HEK293 (cell line): Measurements from ENCODE around the gene BPNT1.

Experiments
- BCL11A ChIP-seq: fragments of 450-650 bp; formaldehyde crosslinking; IDR thresholded peaks from 2 replicates; pipeline ENCODE4 v1.5.1; 2016; ENCODE audit warnings: low read depth, missing biosample characterization, missing genetic modification characterization
- PRDM1 ChIP-seq: fragments of 450-650 bp; formaldehyde crosslinking; IDR thresholded peaks from 2 replicates; pipeline ENCODE4; 2016; ENCODE audit warnings: missing biosample characterization, missing genetic modification characterization
- SP2 ChIP-seq: fragments of 450-650 bp; formaldehyde crosslinking; IDR thresholded peaks from 2 replicates; pipeline ENCODE4 v1.5.1; 2016; ENCODE audit warnings: missing biosample characterization, missing genetic modification characterization
- SP3 ChIP-seq: fragments of 450-650 bp; formaldehyde crosslinking; IDR thresholded peaks from 2 replicates; pipeline ENCODE4 v1.5.1; 2016; ENCODE audit warnings: missing biosample characterization, missing genetic modification characterization
- SP7 ChIP-seq: fragments of 450-650 bp; formaldehyde crosslinking; IDR thresholded peaks from 2 replicates; pipeline ENCODE4 v1.5.1; 2016; ENCODE audit warnings: missing biosample characterization, missing genetic modification characterization
- WT1 ChIP-seq: fragments of 450-650 bp; formaldehyde crosslinking; IDR thresholded peaks from 2 replicates; pipeline ENCODE4 v1.5.1; 2016; ENCODE audit warnings: missing biosample characterization, missing genetic modification characterization
- ZNF121 ChIP-seq: fragments of 450-650 bp; formaldehyde crosslinking; IDR thresholded peaks from 2 replicates; pipeline ENCODE4 v1.5.1; 2016; ENCODE audit warnings: missing biosample characterization, missing genetic modification characterization
- ZNF133 ChIP-seq: fragments of 450-650 bp; formaldehyde crosslinking; IDR thresholded peaks from 2 replicates; pipeline ENCODE4 v1.5.1; 2016; ENCODE audit warnings: missing biosample characterization, missing genetic modification characterization
- ZNF248 ChIP-seq: fragments of 450-650 bp; formaldehyde crosslinking; IDR thresholded peaks from 2 replicates; pipeline ENCODE4 v1.5.1; 2017; ENCODE audit warnings: missing biosample characterization, missing genetic modification characterization
- ZNF350 ChIP-seq: fragments of 450-650 bp; formaldehyde crosslinking; IDR thresholded peaks from 2 replicates; pipeline ENCODE4 v1.5.0; 2017; ENCODE audit warnings: missing biosample characterization, mild to moderate bottlenecking, missing genetic modification characterization
- ZNF423 ChIP-seq: fragments of 450-650 bp; formaldehyde crosslinking; IDR thresholded peaks from 2 replicates; pipeline ENCODE4 v1.5.1; 2016; ENCODE audit warnings: missing biosample characterization, missing genetic modification characterization
- ZNF426 ChIP-seq: fragments of 450-650 bp; formaldehyde crosslinking; IDR thresholded peaks from 2 replicates; pipeline ENCODE4 v1.5.1; 2017; ENCODE audit warnings: missing biosample characterization, missing genetic modification characterization, mild to moderate bottlenecking, inconsistent platforms, moderate library complexity
- ZNF48 ChIP-seq: fragments of 450-650 bp; formaldehyde crosslinking; IDR thresholded peaks from 2 replicates; pipeline ENCODE4 v1.5.1; 2016; ENCODE audit warnings: missing biosample characterization, missing genetic modification characterization
- ZNF501 ChIP-seq: fragments of 450-650 bp; formaldehyde crosslinking; IDR thresholded peaks from 2 replicates; pipeline ENCODE4 v1.5.1; 2016; ENCODE audit warnings: missing biosample characterization, missing genetic modification characterization
- ZXDB ChIP-seq: fragments of 450-650 bp; formaldehyde crosslinking; IDR thresholded peaks from 2 replicates; pipeline ENCODE4 v1.5.1; 2016; ENCODE audit warnings: missing biosample characterization, missing genetic modification characterization
- TF ChIP-seq, protein P1 (sequence below): fragments of 450-650 bp; formaldehyde crosslinking; IDR thresholded peaks from 2 replicates; pipeline ENCODE4 v1.5.1; 2016; ENCODE audit warnings: missing biosample characterization, missing genetic modification characterization
- TF ChIP-seq, protein P2 (sequence below): fragments of 450-650 bp; IDR thresholded peaks from 2 replicates; pipeline ENCODE4 v1.5.1; 2018; ENCODE audit warnings: missing biosample characterization, missing genetic modification characterization
- TF ChIP-seq, protein P3 (sequence below): fragments of 450-650 bp; formaldehyde crosslinking; conservative IDR thresholded peaks from 2 replicates; pipeline ENCODE4 v1.5.1; 2016; ENCODE audit warnings: low read depth, missing biosample characterization, missing genetic modification characterization
- TF ChIP-seq, protein P4 (sequence below): fragments of 450-650 bp; formaldehyde crosslinking; IDR thresholded peaks from 2 replicates; pipeline ENCODE4 v1.5.1; 2016; ENCODE audit warnings: missing biosample characterization, missing genetic modification characterization

The BPNT1 gene

DNA sequence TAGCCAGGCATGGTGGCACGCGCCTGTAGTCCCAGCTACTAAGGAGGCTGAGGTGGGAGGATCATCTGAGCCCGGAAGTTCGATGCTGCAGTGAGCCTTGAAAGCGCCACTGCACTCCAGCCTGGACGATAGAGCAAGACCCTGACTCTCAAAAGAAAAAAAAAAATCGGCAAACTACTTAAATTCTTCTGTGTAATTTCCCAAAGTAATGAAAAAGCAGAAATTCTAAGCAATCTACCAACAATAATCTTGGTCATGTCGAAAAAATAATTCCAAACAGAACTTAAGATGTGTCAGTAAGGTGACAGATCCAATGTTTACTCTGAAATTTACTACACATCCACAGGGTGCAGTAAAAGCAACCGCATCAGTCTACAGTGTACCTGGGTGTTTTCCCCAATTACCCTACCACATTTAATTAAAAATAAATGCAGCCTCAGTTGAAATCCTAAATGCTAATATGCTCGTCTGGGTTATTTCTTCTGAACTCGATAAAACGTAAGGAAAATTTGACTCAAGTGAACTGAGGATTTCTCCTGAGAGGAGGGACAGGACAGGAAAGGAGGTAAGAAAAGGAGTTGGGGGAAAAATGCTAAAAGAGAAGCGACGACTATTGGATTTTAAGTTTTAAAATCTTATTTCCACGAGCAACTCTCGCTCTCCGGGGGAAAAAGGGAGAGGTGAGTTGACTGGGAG lies 44.1 kb downstream of the BPNT1 start (continued):
- TF ChIP-seq ZXDB (tag by site-specific recombination) (0 out of 2 replicates have a peak, but pooled peaks have one; percentile 11), SP7 (tag by site-specific recombination) (0 out of 2 replicates have a peak, but pooled peaks have one; percentile 22), ZNF501 (tag by site-specific recombination) (no peak), ZNF426 (tag by site-specific recombination) (no peak), ZNF350 (tag by site-specific recombination) (no peak), ZNF133 (tag by site-specific recombination) (no peak), ZNF48 (tag by site-specific recombination) (no peak), WT1 (tag by site-specific recombination) (peak; percentile 50; the same call in 1 of the 2 replicates), ZNF423 (no peak), PRDM1 (tag by site-specific recombination) (no peak), SP2 (peak; percentile 36), BCL11A (no peak), ZNF121 (peak; percentile 95), ZNF248 (tag by site-specific recombination) (no peak), SP3 (tag by site-specific recombination) (no peak)
- TF ChIP-seq, protein P1, sequence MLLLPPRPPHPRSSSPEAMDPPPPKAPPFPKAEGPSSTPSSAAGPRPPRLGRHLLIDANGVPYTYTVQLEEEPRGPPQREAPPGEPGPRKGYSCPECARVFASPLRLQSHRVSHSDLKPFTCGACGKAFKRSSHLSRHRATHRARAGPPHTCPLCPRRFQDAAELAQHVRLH (tag by site-specific recombination): 0 out of 2 replicates have a peak, but pooled peaks have one; percentile 18
- TF ChIP-seq, protein P2, sequence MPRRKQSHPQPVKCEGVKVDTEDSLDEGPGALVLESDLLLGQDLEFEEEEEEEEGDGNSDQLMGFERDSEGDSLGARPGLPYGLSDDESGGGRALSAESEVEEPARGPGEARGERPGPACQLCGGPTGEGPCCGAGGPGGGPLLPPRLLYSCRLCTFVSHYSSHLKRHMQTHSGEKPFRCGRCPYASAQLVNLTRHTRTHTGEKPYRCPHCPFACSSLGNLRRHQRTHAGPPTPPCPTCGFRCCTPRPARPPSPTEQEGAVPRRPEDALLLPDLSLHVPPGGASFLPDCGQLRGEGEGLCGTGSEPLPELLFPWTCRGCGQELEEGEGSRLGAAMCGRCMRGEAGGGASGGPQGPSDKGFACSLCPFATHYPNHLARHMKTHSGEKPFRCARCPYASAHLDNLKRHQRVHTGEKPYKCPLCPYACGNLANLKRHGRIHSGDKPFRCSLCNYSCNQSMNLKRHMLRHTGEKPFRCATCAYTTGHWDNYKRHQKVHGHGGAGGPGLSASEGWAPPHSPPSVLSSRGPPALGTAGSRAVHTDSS (tag by site-specific recombination): no peak
- TF ChIP-seq, protein P3, sequence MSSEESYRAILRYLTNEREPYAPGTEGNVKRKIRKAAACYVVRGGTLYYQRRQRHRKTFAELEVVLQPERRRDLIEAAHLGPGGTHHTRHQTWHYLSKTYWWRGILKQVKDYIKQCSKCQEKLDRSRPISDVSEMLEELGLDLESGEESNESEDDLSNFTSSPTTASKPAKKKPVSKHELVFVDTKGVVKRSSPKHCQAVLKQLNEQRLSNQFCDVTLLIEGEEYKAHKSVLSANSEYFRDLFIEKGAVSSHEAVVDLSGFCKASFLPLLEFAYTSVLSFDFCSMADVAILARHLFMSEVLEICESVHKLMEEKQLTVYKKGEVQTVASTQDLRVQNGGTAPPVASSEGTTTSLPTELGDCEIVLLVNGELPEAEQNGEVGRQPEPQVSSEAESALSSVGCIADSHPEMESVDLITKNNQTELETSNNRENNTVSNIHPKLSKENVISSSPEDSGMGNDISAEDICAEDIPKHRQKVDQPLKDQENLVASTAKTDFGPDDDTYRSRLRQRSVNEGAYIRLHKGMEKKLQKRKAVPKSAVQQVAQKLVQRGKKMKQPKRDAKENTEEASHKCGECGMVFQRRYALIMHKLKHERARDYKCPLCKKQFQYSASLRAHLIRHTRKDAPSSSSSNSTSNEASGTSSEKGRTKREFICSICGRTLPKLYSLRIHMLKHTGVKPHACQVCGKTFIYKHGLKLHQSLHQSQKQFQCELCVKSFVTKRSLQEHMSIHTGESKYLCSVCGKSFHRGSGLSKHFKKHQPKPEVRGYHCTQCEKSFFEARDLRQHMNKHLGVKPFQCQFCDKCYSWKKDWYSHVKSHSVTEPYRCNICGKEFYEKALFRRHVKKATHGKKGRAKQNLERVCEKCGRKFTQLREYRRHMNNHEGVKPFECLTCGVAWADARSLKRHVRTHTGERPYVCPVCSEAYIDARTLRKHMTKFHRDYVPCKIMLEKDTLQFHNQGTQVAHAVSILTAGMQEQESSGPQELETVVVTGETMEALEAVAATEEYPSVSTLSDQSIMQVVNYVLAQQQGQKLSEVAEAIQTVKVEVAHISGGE: no peak
- TF ChIP-seq, protein P4, sequence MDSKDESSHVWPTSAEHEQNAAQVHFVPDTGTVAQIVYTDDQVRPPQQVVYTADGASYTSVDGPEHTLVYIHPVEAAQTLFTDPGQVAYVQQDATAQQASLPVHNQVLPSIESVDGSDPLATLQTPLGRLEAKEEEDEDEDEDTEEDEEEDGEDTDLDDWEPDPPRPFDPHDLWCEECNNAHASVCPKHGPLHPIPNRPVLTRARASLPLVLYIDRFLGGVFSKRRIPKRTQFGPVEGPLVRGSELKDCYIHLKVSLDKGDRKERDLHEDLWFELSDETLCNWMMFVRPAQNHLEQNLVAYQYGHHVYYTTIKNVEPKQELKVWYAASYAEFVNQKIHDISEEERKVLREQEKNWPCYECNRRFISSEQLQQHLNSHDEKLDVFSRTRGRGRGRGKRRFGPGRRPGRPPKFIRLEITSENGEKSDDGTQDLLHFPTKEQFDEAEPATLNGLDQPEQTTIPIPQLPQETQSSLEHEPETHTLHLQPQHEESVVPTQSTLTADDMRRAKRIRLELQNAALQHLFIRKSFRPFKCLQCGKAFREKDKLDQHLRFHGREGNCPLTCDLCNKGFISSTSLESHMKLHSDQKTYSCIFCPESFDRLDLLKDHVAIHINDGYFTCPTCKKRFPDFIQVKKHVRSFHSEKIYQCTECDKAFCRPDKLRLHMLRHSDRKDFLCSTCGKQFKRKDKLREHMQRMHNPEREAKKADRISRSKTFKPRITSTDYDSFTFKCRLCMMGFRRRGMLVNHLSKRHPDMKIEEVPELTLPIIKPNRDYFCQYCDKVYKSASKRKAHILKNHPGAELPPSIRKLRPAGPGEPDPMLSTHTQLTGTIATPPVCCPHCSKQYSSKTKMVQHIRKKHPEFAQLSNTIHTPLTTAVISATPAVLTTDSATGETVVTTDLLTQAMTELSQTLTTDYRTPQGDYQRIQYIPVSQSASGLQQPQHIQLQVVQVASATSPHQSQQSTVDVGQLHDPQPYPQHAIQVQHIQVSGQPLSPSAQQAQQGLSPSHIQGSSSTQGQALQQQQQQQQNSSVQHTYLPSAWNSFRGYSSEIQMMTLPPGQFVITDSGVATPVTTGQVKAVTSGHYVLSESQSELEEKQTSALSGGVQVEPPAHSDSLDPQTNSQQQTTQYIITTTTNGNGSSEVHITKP (tag by site-specific recombination): 0 out of 2 replicates have a peak, but pooled peaks have one; percentile 16
